ENCODE data around the gene CEP192.

CEP192 gene

DNA sequence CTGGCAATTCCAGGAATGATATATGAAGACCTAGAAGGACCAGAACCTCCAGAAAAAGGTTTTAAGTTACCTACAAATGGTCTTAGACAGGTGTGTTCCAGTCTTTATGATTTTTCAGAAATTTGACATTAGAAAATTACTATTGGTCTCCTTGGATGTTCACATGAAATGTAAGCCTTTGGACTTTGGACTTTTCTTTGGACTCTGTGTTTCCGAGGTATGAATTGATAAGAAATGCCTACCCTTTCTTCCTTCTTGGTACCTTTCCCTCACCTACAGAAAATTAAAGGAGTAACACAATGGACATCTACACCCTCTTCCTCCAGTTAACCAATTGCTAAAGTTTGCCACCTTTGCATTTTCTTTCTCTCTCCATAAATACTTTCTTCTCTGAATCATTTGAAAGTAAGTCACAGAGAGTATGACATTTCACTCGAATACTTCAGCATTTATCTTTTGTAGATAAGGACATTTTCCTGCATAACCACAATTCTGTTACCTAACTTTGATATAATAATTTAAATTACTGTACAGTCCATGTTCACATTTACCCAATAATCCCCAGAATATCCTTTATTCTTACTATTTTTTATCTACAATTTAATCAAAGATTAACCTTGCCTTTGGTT, 26.2 kb downstream of the CEP192 start:
- DNase-seq (ENCODE audit: low read depth): no peak
- H3K4me3 ChIP-seq (ENCODE audit: low read depth, low read length): no peak overlapping the region
- TF ChIP-seq, protein P1, sequence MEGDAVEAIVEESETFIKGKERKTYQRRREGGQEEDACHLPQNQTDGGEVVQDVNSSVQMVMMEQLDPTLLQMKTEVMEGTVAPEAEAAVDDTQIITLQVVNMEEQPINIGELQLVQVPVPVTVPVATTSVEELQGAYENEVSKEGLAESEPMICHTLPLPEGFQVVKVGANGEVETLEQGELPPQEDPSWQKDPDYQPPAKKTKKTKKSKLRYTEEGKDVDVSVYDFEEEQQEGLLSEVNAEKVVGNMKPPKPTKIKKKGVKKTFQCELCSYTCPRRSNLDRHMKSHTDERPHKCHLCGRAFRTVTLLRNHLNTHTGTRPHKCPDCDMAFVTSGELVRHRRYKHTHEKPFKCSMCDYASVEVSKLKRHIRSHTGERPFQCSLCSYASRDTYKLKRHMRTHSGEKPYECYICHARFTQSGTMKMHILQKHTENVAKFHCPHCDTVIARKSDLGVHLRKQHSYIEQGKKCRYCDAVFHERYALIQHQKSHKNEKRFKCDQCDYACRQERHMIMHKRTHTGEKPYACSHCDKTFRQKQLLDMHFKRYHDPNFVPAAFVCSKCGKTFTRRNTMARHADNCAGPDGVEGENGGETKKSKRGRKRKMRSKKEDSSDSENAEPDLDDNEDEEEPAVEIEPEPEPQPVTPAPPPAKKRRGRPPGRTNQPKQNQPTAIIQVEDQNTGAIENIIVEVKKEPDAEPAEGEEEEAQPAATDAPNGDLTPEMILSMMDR (IDR thresholded peaks at IDR 0.05; ENCODE audit: low read depth, low read length, missing control alignments): no peak

DNA sequence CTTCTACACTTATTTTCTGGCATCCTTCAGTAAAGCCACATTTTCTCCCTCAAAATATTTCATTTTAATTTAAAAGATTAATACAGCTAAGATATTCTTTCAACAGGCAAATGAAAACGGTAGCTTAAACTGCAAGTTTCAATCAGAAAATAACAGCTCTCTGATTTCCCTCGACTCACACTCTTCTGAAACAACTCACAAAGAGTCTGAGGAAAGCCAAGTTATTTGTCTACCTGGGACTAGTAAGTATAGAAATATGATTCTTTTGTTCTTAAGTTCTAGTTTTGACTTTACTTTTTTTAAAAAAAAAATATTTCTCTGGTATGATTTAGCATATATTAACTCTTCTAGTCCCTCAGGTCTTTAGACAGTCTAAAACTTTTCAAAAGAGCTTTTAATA, 27.2 kb downstream of the CEP192 start:
- TF ChIP-seq, protein P1 (IDR thresholded peaks at IDR 0.05; ENCODE audit: low read depth, low read length, missing control alignments): no peak
- no peak for DNase-seq (ENCODE audit: low read depth)

DNA sequence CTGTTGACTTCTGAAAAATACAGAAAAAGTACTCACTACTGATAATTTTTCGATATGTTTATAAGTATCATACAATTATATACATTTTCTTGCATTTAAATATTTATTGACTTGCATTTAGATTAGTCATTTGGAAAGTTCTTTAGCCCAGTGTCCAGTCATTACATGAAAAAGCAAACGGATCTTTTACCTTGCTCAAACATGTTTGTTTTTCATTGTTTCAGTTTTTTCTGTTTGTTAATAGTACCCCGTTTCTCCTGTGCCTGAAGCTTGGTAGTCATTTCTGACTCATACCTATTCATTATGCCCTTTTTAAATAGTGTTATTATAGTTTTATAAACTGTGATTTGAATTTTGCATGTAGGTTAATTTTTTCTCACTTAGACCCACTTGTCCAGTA, 28.1 kb downstream of the CEP192 start:
- no peak overlapping the region for H3K4me3 ChIP-seq (ENCODE audit: low read depth, low read length)
- DNase-seq (ENCODE audit: low read depth): no peak
- TF ChIP-seq, protein P1 (IDR thresholded peaks at IDR 0.05; ENCODE audit: low read depth, low read length, missing control alignments): no peak

More for the DNA sequence above, 27.2 kb downstream of the CEP192 start:
- no peak overlapping the region for H3K4me3 ChIP-seq (ENCODE audit: low read depth, low read length)

DNA sequence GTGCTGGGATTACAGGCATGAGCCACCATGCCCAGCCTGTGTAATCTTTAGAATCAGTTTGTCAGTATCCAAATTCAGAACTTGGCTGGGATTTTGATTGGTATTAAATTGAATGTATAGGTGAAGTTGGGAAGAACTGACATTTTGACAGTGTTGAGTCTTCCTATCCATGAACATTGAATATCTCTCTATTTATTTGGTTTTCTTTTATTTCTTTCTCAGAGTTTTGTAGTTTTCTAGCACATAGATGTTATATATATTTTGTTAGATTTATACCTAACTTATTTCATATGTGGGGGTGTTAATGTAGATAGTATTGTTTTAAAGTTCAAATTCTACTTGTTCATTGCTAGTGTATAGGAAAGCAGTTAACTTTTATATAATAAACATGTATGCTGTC, 31.5 kb downstream of the CEP192 start:
- TF ChIP-seq, protein P1 (IDR thresholded peaks at IDR 0.05; ENCODE audit: low read depth, low read length, missing control alignments): no peak
- DNase-seq (ENCODE audit: low read depth): no peak
- no peak overlapping the region for H3K4me3 ChIP-seq (ENCODE audit: low read depth, low read length)

DNA sequence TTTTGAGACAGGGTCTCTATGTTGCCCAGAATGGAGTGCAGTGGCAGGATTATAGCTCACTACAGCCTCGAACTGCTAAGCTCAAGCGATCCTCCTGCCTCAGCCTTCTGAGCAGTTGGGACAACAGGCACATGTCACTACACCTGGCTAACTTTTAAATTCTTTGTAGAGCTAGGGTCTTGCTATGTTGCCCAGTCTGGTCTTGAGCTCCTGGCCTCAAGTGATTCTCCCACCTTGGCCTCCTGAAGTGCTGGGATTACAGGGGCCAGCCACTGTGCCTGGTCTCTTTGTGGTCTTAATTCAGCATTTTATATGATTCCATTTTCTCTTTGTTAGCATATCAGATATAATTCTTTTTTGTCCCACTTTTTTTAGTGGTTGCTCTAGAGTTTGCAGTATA, 34.1 kb downstream of the CEP192 start:
- DNase-seq (ENCODE audit: low read depth): no peak
- TF ChIP-seq, protein P1 (IDR thresholded peaks at IDR 0.05; ENCODE audit: low read depth, low read length, missing control alignments): no peak
- H3K4me3 ChIP-seq (ENCODE audit: low read depth, low read length): no peak overlapping the region

DNA sequence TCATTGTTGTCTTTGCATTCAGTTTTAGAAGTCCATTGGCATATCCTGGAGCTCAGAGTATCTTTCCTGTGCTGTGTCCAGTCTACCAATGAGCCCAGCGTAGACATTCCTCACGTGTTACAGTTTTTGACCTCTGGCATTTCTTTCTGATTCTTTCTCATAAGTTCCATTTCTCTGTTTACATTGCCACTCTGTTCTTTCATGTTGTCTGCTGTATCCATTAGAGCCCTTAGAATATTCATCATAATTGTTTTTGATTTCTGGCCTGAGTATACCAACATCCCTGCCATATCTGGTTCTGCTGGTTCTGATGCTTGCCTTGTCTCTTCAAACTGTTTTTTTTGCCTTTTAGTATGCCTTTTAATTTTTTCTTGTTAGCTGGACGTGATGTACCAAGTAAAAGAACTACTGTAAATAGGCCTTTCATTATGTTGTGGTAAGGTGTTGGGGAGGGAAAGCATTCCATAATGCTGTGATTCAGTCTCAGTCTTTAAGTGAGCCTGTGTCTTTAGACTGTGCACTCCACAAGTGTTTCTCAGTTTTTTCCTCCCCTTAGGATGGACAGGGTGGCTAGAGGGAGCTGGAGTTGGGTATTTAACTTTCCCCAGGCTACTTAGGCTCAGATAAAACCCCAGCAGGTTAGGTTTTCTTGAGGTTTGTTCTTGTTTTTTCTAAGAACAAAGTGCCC, 35.6 kb downstream of the CEP192 start:
- no peak overlapping the region for H3K4me3 ChIP-seq (ENCODE audit: low read depth, low read length)
- no peak for DNase-seq (ENCODE audit: low read depth)
- TF ChIP-seq, protein P1 (IDR thresholded peaks at IDR 0.05; ENCODE audit: low read depth, low read length, missing control alignments): no peak

DNA sequence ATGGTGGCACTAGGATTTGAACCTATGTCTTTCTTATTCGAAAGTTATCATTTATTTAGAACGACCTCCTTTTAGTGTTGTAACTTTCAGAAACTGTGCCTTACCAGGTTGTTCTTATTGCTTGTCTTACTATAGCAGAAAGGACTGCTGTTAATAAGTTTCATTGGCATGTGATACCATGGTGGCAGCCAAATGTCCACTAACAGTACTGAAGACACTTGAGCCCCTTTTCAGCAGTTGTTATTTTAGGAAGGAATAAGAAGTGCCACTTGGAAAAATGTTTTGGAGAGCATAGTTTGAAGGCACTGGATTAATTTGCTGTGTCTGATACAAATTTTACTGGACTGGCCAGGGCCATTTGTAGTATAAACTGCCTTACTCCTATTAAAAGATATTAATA, 37.7 kb downstream of the CEP192 start:
- no peak for DNase-seq (ENCODE audit: low read depth)
- H3K4me3 ChIP-seq (ENCODE audit: low read depth, low read length): no peak overlapping the region
- TF ChIP-seq, protein P1 (IDR thresholded peaks at IDR 0.05; ENCODE audit: low read depth, low read length, missing control alignments): no peak

Data from GM12864 (cell line).